ENCODE measurements around the gene RBM4B.

RBM4B gene

DNA sequence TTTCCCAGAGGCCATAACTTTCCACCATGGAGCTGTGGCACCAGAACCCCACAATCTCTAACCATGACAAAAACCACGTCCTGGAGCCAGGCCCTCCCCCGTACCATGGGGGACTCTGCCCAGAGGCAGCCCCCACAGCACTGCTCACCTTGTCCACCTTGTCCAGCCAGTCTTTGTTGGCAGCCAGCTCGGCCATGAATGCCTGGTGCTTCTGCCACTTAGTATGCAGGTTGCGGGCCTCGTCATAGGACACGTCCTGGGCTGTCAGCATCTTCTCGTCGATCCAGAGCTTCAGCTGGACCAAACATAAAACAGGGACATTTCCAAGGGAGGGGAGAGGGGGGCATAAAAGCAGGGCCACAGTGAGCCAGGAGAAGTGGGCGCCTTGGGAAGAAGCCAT lies 20.8 kb upstream of the RBM4B start:
- peaks cover 9% of the 10 kb centered on the region for H3K36me3 ChIP-seq (ENCODE audit: insufficient read depth, low read length)

GRCh38 chr11:66697988-66698387 lies 20.3 kb upstream of the RBM4B start:
- H3K9ac ChIP-seq (ENCODE audit: low read depth, low read length): no peak overlapping the region
- no peaks in the 10 kb centered on the region for H3K9me3 ChIP-seq (ENCODE audit: control insufficient read depth, insufficient read depth, low read length)
- H3K36me3 ChIP-seq (ENCODE audit: insufficient read depth, low read length): peaks cover 9% of the 10 kb centered on the region
- no peaks in the 10 kb centered on the region for H3K4me1 ChIP-seq (ENCODE audit: insufficient read depth, low read length)

More for the DNA sequence above, 20.8 kb upstream of the RBM4B start:
- H3K4me1 ChIP-seq (ENCODE audit: insufficient read depth, low read length): no peaks in the 10 kb centered on the region
- no peak overlapping the region for H3K9ac ChIP-seq (ENCODE audit: low read depth, low read length)
- H3K9me3 ChIP-seq (ENCODE audit: control insufficient read depth, insufficient read depth, low read length): no peaks in the 10 kb centered on the region

- H3K4me1 ChIP-seq (ENCODE audit: insufficient read depth, low read length): no peaks in the 10 kb centered on the region
- H3K9ac ChIP-seq (ENCODE audit: low read depth, low read length): no peak overlapping the region
- no peaks in the 10 kb centered on the region for H3K9me3 ChIP-seq (ENCODE audit: control insufficient read depth, insufficient read depth, low read length)
- peaks cover 9% of the 10 kb centered on the region for H3K36me3 ChIP-seq (ENCODE audit: insufficient read depth, low read length)
Measured at GRCh38 chr11:66696146-66696545, 18.5 kb upstream of the RBM4B start.

GRCh38 chr11:66694732-66695207 lies 17.1 kb upstream of the RBM4B start:
- H3K9ac ChIP-seq (ENCODE audit: low read depth, low read length): no peak overlapping the region
- no peaks in the 10 kb centered on the region for H3K4me1 ChIP-seq (ENCODE audit: insufficient read depth, low read length)
- peaks cover 9% of the 10 kb centered on the region for H3K36me3 ChIP-seq (ENCODE audit: insufficient read depth, low read length)
- H3K9me3 ChIP-seq (ENCODE audit: control insufficient read depth, insufficient read depth, low read length): no peaks in the 10 kb centered on the region

DNA sequence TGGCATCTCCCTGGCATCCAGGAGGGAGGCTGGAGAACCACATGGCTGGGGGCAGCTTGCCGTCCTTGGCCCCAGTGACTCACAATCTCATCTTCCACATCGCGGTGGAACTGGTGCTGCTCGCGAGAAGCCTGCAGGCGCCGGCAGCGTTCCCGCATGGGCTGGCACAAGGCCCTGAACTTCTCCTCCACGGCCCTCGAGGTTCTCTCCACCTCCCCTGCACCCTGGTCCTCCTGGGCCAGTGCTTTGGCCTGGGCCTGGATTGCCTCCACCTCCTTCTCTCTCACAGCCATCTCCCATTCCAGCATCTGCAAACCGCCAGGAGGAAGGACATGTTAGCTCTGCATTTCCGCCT lies 16.3 kb upstream of the RBM4B start:
- Histone ChIP-seq H3K9me3 (ENCODE audit: control insufficient read depth, insufficient read depth, low read length) (no peaks in the 10 kb centered on the region), H3K4me1 (ENCODE audit: insufficient read depth, low read length) (no peaks in the 10 kb centered on the region), H3K36me3 (ENCODE audit: insufficient read depth, low read length) (peaks cover 3% of the 10 kb centered on the region), H3K9ac (ENCODE audit: low read depth, low read length) (no peak overlapping the region)

DNA sequence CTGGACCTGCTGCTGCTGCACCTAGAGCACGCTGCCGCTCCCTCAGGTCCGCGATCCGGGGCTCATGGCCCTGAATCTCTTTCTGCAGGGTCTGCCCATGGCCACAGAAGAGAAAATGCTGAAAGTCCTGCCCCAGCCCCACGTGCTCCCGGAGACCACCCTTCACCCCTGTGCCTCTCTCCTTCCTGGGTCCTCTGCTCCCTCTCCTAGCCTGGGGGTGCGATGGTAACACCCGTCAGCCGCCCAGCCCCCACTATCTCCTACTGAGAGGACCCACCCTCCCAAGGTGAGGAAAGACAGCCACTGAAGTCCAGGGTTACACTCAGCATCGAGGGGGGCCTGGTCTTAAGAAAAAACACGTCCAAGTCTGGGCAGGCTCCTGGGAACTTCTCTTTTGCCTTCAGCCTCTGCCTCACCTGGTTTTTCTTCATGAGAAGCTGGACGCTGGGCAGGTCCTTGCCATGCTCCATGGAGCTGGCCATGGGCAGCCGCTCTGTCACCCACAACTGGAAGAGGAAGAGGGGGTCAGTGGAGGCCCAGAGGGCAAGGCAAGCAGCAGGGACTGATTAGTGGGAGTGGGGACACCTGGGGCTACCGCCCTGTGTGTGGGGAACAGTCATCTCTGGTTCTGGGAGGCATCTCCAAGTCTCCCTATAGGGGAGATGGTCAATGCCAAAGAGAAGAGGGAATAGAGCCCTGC lies 15.8 kb upstream of the RBM4B start:
- H3K9ac ChIP-seq (ENCODE audit: low read depth, low read length): no peak overlapping the region
- H3K4me1 ChIP-seq (ENCODE audit: insufficient read depth, low read length): no peaks in the 10 kb centered on the region
- no peaks in the 10 kb centered on the region; the same call in 1 of the 2 replicates for H3K36me3 ChIP-seq (ENCODE audit: insufficient read depth, low read length)
- H3K9me3 ChIP-seq (ENCODE audit: control insufficient read depth, insufficient read depth, low read length): no peaks in the 10 kb centered on the region

DNA sequence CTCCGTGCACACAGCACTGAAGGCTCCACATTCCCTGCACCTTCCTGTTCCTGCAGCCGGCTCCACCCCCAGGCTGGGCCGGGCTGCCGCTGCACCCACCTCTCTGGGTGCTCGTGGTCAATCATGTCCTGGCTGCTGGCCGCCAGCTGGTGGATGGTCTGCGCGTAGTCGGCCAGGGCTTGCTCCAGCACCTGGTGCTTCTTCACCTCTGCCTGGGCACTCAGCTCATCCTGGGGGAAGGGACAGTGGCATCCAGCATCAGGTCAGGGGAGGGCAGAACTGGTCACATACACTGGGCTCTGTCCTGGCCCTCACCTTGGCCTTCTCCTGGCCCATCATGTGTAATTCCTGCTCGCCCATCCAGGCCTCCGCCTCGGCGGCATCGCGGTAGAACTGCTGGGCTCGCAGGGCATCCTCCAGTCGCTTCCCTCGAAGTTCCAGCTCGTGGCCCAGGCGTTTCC lies 15.2 kb upstream of the RBM4B start:
- Histone ChIP-seq H3K9ac (ENCODE audit: low read depth, low read length) (no peak overlapping the region), H3K4me1 (ENCODE audit: insufficient read depth, low read length) (no peaks in the 10 kb centered on the region), H3K36me3 (ENCODE audit: insufficient read depth, low read length) (no peaks in the 10 kb centered on the region; the same call in 1 of the 2 replicates), H3K9me3 (ENCODE audit: control insufficient read depth, insufficient read depth, low read length) (no peaks in the 10 kb centered on the region)

DNA sequence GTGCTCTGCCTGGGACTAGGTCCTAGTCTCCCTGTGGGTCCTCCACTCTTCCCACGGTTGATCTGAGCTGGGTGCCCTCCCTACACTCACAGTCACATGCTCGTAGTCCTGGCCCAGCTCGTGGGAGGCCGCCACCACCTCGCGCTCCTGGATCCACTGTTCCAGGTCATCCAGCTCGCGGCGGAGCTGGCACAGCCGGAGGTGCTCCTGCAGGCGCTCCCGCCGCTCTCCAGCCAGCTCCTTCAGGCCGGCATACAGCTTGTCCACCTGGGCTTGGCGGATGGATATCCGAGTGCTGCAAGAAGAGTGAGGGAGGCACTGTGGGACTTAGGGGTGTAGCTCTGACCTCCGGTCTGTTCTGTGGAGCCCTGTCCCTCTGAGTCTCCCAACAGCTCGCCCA lies 14.8 kb upstream of the RBM4B start:
- H3K9ac ChIP-seq (ENCODE audit: low read depth, low read length): no peak overlapping the region
- no peaks in the 10 kb centered on the region for H3K4me1 ChIP-seq (ENCODE audit: insufficient read depth, low read length)
- H3K36me3 ChIP-seq (ENCODE audit: insufficient read depth, low read length): no peaks in the 10 kb centered on the region; the same call in 1 of the 2 replicates

DNA sequence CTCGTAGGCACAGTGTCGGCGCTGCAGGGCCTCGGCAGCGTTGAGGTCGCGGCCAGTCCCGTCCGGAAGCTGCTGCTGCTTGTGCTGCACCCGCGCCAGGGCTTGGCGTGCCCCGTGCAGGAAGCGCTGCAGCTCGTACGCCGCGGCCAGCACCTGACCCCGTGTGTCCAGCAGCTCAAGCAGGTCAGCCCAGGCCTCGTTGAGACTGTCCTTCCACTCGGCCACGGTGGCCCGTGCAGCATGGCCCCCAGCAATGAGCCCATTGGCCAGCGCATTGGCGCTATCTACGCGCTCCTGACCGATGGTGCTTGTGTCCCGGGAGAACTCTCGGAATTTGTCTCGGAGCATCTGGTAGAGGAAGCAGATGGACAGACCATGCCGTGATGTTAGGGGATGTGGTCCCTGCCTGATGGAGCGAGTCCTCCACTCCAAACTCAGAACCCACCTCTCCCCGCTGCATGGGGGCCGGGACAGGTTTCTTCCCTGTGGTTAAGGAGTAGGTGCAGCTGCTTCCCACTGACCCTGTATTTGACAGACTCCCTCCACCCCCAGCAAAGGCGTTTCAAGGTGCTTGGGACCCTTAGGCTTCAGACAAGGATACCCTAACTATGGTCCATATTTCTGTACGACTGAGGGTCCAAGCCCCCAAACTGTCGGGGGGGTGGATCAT lies 13.8 kb upstream of the RBM4B start:
- Histone ChIP-seq H3K9ac (ENCODE audit: low read depth, low read length) (no peak overlapping the region), H3K9me3 (ENCODE audit: control insufficient read depth, insufficient read depth, low read length) (no peaks in the 10 kb centered on the region), H3K4me1 (ENCODE audit: insufficient read depth, low read length) (no peaks in the 10 kb centered on the region), H3K36me3 (ENCODE audit: insufficient read depth, low read length) (no peaks in the 10 kb centered on the region; the same call in 1 of the 2 replicates)

More for the DNA sequence above, 14.8 kb upstream of the RBM4B start:
- no peaks in the 10 kb centered on the region for H3K9me3 ChIP-seq (ENCODE audit: control insufficient read depth, insufficient read depth, low read length)

GRCh38 chr11:66689661-66690590 lies 12.2 kb upstream of the RBM4B start:
- H3K36me3 ChIP-seq (ENCODE audit: insufficient read depth, low read length): no peaks in the 10 kb centered on the region; the same call in 1 of the 2 replicates
- no peaks in the 10 kb centered on the region; the same call in 1 of the 2 replicates for H3K4me1 ChIP-seq (ENCODE audit: insufficient read depth, low read length)
- H3K9me3 ChIP-seq (ENCODE audit: control insufficient read depth, insufficient read depth, low read length): no peaks in the 10 kb centered on the region
- H3K9ac ChIP-seq (ENCODE audit: low read depth, low read length): no peak overlapping the region

- Histone ChIP-seq H3K9me3 (ENCODE audit: control insufficient read depth, insufficient read depth, low read length) (no peaks in the 10 kb centered on the region), H3K9ac (ENCODE audit: low read depth, low read length) (no peak overlapping the region), H3K4me1 (ENCODE audit: insufficient read depth, low read length) (no peaks in the 10 kb centered on the region; the same call in 1 of the 2 replicates), H3K36me3 (ENCODE audit: insufficient read depth, low read length) (no peaks in the 10 kb centered on the region; the same call in 1 of the 2 replicates)
Measured at GRCh38 chr11:66688561-66689534, 11.2 kb upstream of the RBM4B start.

- Histone ChIP-seq H3K36me3 (ENCODE audit: insufficient read depth, low read length) (no peaks in the 10 kb centered on the region; the same call in 1 of the 2 replicates), H3K4me1 (ENCODE audit: insufficient read depth, low read length) (no peaks in the 10 kb centered on the region; the same call in 1 of the 2 replicates), H3K9ac (ENCODE audit: low read depth, low read length) (no peak overlapping the region), H3K9me3 (ENCODE audit: control insufficient read depth, insufficient read depth, low read length) (no peaks in the 10 kb centered on the region)
Measured at GRCh38 chr11:66687831-66688281, 10.2 kb upstream of the RBM4B start.
